ENCODE results near the gene CWC25. TPM values are rescaled to one million over a fixed set of nuclear protein-coding genes. Genes with fewer than 3 reads are reported as not detected.

The CWC25 gene
- total and polyA plus RNA-seq, 2 of the 13 experiments (the other 11 are each of a cell fraction or from before 2014, with no cell fraction given), result 15.6 to 22.7 TPM

DNA sequence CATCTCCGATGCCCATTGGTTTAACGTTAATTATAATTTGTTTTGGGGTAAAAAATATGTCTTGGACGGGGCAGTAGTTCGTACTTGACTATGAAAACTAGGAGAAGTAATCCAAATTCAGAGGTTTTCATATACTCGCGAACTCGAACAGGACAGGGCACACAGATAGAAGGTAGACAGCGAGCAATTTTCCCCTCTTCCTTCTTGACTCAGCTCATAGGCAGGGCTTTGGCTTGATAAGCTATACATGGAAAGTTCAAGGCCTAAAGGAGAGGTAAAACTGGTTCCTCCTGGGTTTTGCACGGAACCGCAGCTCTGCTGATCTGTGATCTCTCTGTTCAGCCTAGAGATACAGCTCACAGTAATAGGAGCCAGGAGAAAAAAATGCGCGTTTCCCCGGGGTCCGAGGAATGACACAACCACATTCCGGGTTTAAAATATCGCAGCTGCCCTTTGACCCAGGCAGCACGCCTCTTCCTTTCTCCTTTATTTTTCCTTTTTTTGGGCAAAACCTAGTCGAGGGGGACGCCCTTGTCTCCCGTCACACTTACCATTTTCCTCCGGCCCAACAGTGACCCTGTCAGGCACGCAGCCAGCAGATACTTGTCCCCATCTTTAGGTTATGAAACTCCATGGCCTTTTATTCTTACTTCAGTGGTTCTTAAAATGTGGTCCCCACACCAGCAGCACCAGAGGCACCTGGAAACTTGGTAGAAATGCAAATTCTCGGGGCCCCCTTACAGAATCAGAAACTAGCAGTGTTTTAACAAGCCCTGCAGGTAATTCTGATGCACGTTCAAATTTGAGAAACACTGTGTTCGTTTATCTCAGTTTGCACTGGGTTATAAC lies 43.1 kb upstream of the CWC25 start (continued):
- TF ChIP-seq BCL6 (CRISPR knock-in tag; IDR thresholded peaks at IDR 0.05) (peak; percentile 10; the same call in 1 of the 2 replicates), KAT8 (CRISPR knock-in tag; IDR thresholded peaks at IDR 0.05) (peak; percentile 0; the same call in 1 of the 2 replicates), SAP130 (CRISPR knock-in tag; IDR thresholded peaks at IDR 0.05; ENCODE audit: low read depth) (peak; percentile 56; the same call in 1 of the 2 replicates), SALL2 (CRISPR knock-in tag; IDR thresholded peaks at IDR 0.05) (no peak), ZNF430 (CRISPR knock-in tag; IDR thresholded peaks at IDR 0.05) (no peak), PHF20 (CRISPR knock-in tag; IDR thresholded peaks at IDR 0.05) (0 out of 2 replicates have a peak, but pooled peaks have one; percentile 24), GATA4 (IDR thresholded peaks at IDR 0.05; ENCODE audit: borderline replicate concordance, low read depth) (no peak), DNMT1 (CRISPR knock-in tag; IDR thresholded peaks at IDR 0.05) (no peak), ISX (CRISPR knock-in tag; conservative IDR thresholded peaks at IDR 0.05) (no peak), ZNF282 (IDR thresholded peaks at IDR 0.05; ENCODE audit: partially characterized antibody) (no peak), HHEX (CRISPR knock-in tag; IDR thresholded peaks at IDR 0.05) (no peak), PCBP2 (optimal IDR thresholded peaks at IDR 0.05; ENCODE audit: low read depth, low read length, poor library complexity, severe bottlenecking) (no peak), HDAC1 (CRISPR knock-in tag; IDR thresholded peaks at IDR 0.05) (peak; percentile 17; the same call in 1 of the 2 replicates)
- TF ChIP-seq, protein P1, sequence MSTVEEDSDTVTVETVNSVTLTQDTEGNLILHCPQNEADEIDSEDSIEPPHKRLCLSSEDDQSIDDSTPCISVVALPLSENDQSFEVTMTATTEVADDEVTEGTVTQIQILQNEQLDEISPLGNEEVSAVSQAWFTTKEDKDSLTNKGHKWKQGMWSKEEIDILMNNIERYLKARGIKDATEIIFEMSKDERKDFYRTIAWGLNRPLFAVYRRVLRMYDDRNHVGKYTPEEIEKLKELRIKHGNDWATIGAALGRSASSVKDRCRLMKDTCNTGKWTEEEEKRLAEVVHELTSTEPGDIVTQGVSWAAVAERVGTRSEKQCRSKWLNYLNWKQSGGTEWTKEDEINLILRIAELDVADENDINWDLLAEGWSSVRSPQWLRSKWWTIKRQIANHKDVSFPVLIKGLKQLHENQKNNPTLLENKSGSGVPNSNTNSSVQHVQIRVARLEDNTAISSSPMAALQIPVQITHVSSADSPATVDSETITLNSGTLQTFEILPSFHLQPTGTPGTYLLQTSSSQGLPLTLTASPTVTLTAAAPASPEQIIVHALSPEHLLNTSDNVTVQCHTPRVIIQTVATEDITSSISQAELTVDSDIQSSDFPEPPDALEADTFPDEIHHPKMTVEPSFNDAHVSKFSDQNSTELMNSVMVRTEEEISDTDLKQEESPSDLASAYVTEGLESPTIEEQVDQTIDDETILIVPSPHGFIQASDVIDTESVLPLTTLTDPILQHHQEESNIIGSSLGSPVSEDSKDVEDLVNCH (CRISPR knock-in tag; IDR thresholded peaks at IDR 0.05), result no peak
- TF ChIP-seq, protein P2, sequence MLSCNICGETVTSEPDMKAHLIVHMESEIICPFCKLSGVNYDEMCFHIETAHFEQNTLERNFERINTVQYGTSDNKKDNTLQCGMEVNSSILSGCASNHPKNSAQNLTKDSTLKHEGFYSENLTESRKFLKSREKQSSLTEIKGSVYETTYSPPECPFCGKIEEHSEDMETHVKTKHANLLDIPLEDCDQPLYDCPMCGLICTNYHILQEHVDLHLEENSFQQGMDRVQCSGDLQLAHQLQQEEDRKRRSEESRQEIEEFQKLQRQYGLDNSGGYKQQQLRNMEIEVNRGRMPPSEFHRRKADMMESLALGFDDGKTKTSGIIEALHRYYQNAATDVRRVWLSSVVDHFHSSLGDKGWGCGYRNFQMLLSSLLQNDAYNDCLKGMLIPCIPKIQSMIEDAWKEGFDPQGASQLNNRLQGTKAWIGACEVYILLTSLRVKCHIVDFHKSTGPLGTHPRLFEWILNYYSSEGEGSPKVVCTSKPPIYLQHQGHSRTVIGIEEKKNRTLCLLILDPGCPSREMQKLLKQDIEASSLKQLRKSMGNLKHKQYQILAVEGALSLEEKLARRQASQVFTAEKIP (CRISPR knock-in tag; IDR thresholded peaks at IDR 0.05; ENCODE audit: borderline replicate concordance), result no peak
- TF ChIP-seq, protein P3, sequence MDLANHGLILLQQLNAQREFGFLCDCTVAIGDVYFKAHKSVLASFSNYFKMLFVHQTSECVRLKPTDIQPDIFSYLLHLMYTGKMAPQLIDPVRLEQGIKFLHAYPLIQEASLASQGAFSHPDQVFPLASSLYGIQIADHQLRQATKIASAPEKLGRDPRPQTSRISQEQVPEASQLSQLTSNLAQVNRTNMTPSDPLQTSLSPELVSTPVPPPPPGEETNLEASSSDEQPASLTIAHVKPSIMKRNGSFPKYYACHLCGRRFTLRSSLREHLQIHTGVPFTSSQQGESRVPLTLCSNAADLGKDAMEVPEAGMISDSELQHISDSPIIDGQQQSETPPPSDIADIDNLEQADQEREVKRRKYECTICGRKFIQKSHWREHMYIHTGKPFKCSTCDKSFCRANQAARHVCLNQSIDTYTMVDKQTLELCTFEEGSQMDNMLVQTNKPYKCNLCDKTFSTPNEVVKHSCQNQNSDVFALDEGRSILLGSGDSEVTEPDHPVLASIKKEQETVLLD (CRISPR knock-in tag; IDR thresholded peaks at IDR 0.05; ENCODE audit: low read depth), result peak; percentile 10; the same call in 1 of the 2 replicates
- TF ChIP-seq, protein P4, sequence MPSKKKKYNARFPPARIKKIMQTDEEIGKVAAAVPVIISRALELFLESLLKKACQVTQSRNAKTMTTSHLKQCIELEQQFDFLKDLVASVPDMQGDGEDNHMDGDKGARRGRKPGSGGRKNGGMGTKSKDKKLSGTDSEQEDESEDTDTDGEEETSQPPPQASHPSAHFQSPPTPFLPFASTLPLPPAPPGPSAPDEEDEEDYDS (CRISPR knock-in tag; IDR thresholded peaks at IDR 0.05), result peak; percentile 21
- TF ChIP-seq, protein P5, sequence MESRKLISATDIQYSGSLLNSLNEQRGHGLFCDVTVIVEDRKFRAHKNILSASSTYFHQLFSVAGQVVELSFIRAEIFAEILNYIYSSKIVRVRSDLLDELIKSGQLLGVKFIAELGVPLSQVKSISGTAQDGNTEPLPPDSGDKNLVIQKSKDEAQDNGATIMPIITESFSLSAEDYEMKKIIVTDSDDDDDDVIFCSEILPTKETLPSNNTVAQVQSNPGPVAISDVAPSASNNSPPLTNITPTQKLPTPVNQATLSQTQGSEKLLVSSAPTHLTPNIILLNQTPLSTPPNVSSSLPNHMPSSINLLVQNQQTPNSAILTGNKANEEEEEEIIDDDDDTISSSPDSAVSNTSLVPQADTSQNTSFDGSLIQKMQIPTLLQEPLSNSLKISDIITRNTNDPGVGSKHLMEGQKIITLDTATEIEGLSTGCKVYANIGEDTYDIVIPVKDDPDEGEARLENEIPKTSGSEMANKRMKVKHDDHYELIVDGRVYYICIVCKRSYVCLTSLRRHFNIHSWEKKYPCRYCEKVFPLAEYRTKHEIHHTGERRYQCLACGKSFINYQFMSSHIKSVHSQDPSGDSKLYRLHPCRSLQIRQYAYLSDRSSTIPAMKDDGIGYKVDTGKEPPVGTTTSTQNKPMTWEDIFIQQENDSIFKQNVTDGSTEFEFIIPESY (CRISPR knock-in tag; IDR thresholded peaks at IDR 0.05), result no peak
- TF ChIP-seq, protein P6, sequence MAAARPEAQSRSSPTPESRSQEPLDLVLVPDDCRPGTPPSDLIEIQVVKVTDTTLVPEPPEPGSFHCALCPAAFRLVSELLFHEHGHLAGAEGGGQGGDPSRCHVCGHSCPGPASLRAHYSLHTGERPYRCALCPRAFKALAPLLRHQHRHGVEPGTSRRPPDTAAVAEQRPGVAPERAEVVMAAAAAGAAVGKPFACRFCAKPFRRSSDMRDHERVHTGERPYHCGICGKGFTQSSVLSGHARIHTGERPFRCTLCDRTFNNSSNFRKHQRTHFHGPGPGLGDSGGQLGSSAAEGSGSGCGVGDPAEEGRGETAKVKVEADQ (CRISPR knock-in tag; IDR thresholded peaks at IDR 0.05; ENCODE audit: borderline replicate concordance), result no peak

Measured in HepG2 (cell line).